Progenitor cell of endocrine pancreas (in vitro differentiated cells): ENCODE results near the gene ADAMTS17. TPM values are rescaled to one million over a fixed set of nuclear protein-coding genes. Genes with fewer than 3 reads are reported as not detected.

Source experiments
- DNase-seq: peaks from one replicate; pipeline ENCODE4 v3.0.0; 2021; ENCODE audit warnings: low spot score; ENCODE audit not compliant: unreplicated experiment
- H3K27ac Mint-ChIP-seq: 2 replicates; pipeline ENCODE4 v1.8.0; 2021; ENCODE audit warnings: mild to moderate bottlenecking, moderate library complexity, mixed read lengths
- H3K27me3 Mint-ChIP-seq: 2 replicates; pipeline ENCODE4 v1.8.0; 2021; ENCODE audit warnings: mixed read lengths
- H3K36me3 Mint-ChIP-seq: 2 replicates; pipeline ENCODE4 v1.8.0; 2022; ENCODE audit warnings: mixed read lengths; ENCODE audit not compliant: insufficient read depth
- H3K4me1 Mint-ChIP-seq: 2 replicates; pipeline ENCODE4 v1.8.0; 2021; ENCODE audit warnings: low read depth, mixed read lengths
- H3K4me3 Mint-ChIP-seq: 2 replicates; pipeline ENCODE4 v1.8.0; 2021; ENCODE audit warnings: low read depth, mild to moderate bottlenecking, moderate library complexity, mixed read lengths
- H3K9me3 Mint-ChIP-seq: 2 replicates; pipeline ENCODE4 v1.8.0; 2021; ENCODE audit warnings: low read depth, mixed read lengths
- CTCF ChIP-seq: fragments of 200-600 bp; sonication (generic); IDR thresholded peaks from one replicate; pipeline ENCODE4 v1.5.0; 2021; ENCODE audit warnings: antibody characterized with exemption, mild to moderate bottlenecking; ENCODE audit not compliant: unreplicated experiment
- total RNA-seq: library from RNA; stranded (reverse); gene quantifications from 2 replicates; pipeline ENCODE4 v1.2.1, GENCODE V29; 2021

ADAMTS17 gene
- total RNA-seq, 1 donor from 2014 or later, result 3.5 TPM

GRCh38 chr15:100216182-100216581 lies 125.6 kb downstream of the ADAMTS17 start:
- H3K9me3 Mint-ChIP-seq, result no peaks in the 10 kb centered on the region
- peaks cover 11% of the 10 kb centered on the region for H3K4me1 Mint-ChIP-seq
- no peaks in the 10 kb centered on the region for H3K36me3 Mint-ChIP-seq
- H3K4me3 Mint-ChIP-seq, result no peak overlapping the region
- H3K27me3 Mint-ChIP-seq, result no peaks in the 10 kb centered on the region
- no peak overlapping the region for H3K27ac Mint-ChIP-seq
- TF ChIP-seq CTCF, result no peak
- no peak for DNase-seq

GRCh38 chr15:100215843-100216169 lies 126.0 kb downstream of the ADAMTS17 start:
- H3K9me3 Mint-ChIP-seq, result no peaks in the 10 kb centered on the region
- no peak for TF ChIP-seq CTCF
- no peak overlapping the region for H3K27ac Mint-ChIP-seq
- no peak overlapping the region for H3K4me3 Mint-ChIP-seq
- peaks cover 11% of the 10 kb centered on the region for H3K4me1 Mint-ChIP-seq
- H3K27me3 Mint-ChIP-seq, result no peaks in the 10 kb centered on the region
- H3K36me3 Mint-ChIP-seq, result no peaks in the 10 kb centered on the region
- no peak for DNase-seq

- Mint-ChIP-seq H3K36me3 (no peaks in the 10 kb centered on the region), H3K9me3 (no peaks in the 10 kb centered on the region), H3K4me1 (peaks cover 11% of the 10 kb centered on the region), H3K4me3 (no peak overlapping the region), H3K27me3 (no peaks in the 10 kb centered on the region), H3K27ac (no peak overlapping the region)
- DNase-seq, result no peak
- TF ChIP-seq CTCF, result no peak
Observed at GRCh38 chr15:100215031-100215842, 126.5 kb downstream of the ADAMTS17 start.

- H3K4me3 Mint-ChIP-seq, result no peak overlapping the region
- no peak for TF ChIP-seq CTCF
- no peak for DNase-seq
- H3K27me3 Mint-ChIP-seq, result no peaks in the 10 kb centered on the region
- H3K36me3 Mint-ChIP-seq, result no peaks in the 10 kb centered on the region
- H3K9me3 Mint-ChIP-seq, result no peaks in the 10 kb centered on the region
- peaks cover 11% of the 10 kb centered on the region for H3K4me1 Mint-ChIP-seq
- peak overlapping the region; percentile 63 for H3K27ac Mint-ChIP-seq
Observed at GRCh38 chr15:100211855-100212850, 129.6 kb downstream of the ADAMTS17 start.

GRCh38 chr15:100210338-100210737 lies 131.4 kb downstream of the ADAMTS17 start:
- Mint-ChIP-seq H3K4me1 (peaks cover 22% of the 10 kb centered on the region), H3K36me3 (no peaks in the 10 kb centered on the region), H3K4me3 (no peak overlapping the region), H3K27me3 (no peaks in the 10 kb centered on the region), H3K27ac (no peak overlapping the region), H3K9me3 (no peaks in the 10 kb centered on the region)
- TF ChIP-seq CTCF, result no peak
- DNase-seq, result no peak
